Stimulated activated CD8-positive, alpha-beta memory T cell treated with anti-CD3 and anti-CD28 coated beads, Interleukin-12 subunit alpha, Interleukin-12 subunit beta, amount 100 ng/mL, for 24 hours (primary cell): Measurements from ENCODE around the gene HLX.

Experiments used
- DNase-seq: peaks from one replicate; pipeline ENCODE4 v3.0.0-alpha.2; 2020; ENCODE audit errors: extremely low read depth

Gene HLX

DNA sequence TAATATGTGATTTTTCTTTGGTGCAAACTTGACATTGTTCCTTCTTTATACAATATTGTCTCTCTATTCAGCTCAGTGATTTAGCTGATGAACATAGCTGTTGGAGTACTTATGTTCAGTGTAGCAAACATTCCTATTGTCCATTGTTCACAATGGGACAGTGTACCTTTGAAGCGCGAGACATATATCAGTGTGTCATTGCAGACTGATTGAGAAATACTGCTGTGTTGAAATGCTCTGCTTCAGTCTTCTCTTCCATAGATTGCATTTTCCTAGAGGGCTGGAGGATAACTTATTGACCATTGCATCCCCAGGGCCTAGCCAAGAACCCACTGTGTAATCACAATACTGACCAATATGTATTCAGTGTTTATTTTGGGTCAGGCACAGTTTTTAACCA is 46.5 kb downstream of the HLX start:
- DNase-seq = no peak

DNA sequence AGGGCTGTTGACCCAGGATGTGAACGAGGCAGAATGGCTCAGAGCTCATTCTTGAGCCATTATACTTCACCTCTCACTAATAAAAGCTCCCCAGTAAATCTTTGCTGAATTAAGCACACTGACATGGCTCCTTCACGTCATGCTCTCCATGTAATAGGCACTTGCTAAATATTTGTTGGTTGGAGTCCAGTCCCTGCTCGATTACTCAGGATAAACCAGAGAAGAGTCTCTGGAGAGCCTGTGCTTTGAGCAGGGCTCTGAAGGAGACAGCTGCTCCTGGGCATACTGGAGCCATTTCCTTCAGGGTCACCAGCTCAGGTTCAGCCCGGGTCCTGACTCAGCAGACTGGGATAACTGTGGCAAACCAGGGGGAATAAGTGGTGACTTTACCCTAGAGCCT is 46.9 kb downstream of the HLX start:
- no peak for DNase-seq

DNA sequence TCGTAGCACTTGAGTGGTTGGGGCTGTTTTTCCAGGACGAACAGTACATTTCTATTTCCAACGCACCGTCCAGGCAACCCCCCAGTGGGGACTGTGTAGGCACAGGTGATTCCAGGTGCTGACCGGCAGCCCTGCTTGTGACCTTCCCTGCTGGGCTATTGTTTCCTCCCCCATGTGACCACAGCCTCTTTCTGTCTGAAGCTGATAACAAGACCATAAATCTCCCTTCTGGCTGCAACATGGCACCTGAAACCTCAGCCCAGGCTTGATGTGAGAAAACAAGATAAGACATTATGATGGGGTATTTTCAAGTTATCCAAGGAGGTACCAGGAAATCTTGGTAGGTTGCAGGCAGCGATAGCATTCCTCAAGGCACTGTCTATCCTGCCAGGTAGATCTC is 48.2 kb downstream of the HLX start:
- DNase-seq = no peak

DNA sequence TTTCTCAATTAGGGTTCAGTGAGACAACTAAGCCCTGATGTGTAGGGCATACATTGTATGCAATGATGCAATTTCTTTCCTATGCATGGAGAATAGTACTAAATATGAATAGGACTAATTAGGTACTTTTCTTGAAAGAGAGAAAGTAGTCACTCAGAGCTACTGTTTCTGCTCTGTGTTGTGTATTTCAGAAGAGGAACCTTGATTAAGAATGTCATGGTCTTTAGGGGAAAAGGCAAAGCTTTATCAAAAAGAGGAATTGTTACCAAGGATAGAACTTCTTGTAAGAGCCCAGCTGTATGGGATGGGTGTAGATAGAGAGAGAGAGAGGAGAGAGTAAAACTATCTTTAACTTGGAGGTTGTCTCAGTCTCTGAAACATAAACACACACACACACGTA is 49.1 kb downstream of the HLX start:
- DNase-seq = no peak

DNA sequence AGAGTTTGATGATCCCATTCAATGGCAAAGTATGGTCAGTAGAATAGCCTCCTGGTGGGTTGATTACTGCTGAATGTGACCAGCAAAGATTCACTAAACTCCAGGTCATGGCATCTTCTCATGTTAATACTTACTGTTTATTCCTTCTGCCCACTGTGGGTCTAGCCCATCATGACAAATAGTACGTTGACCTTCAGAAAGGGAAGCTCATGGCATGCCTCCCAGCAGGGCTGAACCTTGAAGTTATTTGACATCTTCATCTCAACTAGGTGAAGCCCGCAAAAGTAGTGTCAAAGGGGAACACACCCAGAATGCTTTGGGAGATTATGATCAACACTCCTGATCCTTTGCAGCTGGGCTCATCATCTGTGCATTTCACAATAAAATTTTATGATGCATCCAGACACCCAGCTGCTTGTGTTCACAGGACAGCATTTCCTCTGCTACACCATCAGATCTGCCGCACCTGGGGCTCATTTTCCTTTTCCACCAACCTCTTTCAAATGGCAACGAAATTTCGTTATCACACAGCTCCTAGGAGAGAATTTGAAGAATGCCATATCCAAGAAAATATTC is 49.6 kb downstream of the HLX start:
- DNase-seq = no peak

DNA sequence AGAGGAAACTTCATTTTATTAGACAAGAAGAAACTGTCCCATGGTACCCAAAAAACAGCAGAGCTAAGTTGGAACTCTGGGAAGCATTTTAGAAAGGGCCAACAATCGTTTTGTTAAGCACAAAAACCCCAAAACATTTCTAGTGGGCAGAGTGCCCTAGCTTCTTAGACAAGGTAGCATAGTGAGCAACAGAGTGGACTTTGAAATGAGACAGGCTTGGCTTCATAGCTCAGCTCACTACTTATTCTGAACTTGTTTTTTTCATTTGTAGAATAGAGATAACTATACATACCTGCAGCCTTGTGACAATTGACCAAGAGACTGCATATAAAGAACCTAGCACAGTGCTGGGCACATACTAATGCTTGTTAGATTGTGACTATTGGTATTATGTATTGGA is 50.1 kb downstream of the HLX start:
- no peak for DNase-seq
